ENCODE results near the gene FAM118A.

The FAM118A gene

DNA sequence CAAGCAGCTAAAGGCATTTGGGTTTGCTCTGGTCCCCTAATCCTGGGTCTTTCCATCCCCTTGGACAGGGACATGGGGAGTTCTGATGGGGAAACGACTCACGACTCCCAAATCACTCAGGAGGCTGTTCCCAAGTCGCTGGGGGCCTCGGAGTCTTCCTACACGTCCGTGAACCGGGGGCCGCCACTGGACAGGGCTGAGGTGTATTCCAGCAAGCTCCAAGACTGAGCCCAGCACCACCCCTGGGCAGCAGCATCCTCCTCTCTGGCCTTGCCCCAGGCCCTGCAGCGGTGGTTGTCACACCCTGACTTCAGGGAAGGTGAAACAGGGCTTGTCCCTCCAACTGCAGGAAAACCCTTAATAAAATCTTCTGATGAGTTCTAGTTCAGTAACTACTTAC, 14.2 kb upstream of the FAM118A start:
- TF ChIP-seq, protein P1, sequence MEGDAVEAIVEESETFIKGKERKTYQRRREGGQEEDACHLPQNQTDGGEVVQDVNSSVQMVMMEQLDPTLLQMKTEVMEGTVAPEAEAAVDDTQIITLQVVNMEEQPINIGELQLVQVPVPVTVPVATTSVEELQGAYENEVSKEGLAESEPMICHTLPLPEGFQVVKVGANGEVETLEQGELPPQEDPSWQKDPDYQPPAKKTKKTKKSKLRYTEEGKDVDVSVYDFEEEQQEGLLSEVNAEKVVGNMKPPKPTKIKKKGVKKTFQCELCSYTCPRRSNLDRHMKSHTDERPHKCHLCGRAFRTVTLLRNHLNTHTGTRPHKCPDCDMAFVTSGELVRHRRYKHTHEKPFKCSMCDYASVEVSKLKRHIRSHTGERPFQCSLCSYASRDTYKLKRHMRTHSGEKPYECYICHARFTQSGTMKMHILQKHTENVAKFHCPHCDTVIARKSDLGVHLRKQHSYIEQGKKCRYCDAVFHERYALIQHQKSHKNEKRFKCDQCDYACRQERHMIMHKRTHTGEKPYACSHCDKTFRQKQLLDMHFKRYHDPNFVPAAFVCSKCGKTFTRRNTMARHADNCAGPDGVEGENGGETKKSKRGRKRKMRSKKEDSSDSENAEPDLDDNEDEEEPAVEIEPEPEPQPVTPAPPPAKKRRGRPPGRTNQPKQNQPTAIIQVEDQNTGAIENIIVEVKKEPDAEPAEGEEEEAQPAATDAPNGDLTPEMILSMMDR (IDR thresholded peaks at IDR 0.05; ENCODE audit: low read depth, low read length) = no peak
- no peak overlapping the region for H3K4me3 ChIP-seq (ENCODE audit: low read depth, low read length)

DNA sequence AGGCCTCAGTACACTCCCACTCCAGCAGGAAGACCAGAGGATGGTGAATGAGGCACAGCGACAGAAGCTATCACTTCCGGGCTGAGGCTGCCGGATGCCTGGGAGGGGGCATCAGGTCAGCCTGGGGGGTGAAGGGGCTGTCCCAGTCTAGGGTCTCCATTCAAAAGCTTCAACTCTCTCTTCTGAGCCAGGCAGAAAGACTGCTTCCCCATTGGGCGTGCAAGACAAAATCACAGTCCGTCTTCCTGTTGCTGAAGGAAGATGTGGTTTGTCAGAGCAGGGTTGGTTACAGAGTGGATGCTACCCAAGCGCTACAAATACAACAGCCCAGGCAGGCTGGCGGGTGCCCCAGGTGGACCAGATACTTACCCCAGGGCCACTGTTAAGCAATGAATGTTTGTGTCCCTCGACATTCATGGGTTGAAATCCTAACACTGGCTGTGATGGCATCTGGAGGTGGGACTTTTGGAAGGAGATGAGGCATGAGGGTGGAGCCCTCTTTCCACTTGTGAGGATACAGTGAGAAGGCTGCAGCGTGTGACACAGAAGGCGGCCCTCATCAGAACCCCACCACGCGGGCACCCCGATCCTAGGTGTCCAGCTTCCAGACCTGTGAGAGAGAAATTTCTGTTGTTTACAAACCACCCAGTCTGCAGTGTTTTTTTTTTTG, 13.0 kb upstream of the FAM118A start:
- TF ChIP-seq, protein P1 (IDR thresholded peaks at IDR 0.05; ENCODE audit: low read depth, low read length) = no peak

DNA sequence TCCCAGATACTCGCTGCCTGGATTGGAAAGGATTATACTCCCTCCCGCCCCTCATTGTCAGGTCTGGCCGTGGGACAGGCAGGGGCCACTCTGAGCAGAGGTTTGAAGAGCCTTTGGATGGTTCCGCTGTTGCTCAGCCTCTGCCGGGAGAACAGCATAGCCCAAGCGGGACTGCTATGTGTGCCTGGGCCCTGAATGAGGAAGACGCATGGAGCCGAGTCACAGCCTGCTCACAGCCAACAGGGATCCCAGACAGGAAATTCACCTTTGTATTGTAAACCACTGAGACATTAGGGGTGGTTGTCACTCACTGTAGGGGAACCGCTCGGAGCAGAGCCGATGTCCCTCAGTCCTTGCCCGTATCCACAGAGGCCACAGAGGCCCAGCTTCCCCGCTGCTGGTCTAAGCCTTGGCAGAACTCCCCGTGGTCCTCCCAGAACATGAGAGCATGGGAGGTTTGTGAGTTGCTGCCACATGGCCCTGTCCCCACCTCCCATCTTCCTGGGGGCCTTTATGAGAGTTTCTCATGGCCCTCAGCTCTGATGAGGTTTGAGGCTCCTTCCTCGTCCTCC, 10.7 kb upstream of the FAM118A start:
- no peak overlapping the region for H3K4me3 ChIP-seq (ENCODE audit: low read depth, low read length)
- TF ChIP-seq, protein P1 (IDR thresholded peaks at IDR 0.05; ENCODE audit: low read depth, low read length) = no peak

More for the DNA sequence above, 13.0 kb upstream of the FAM118A start:
- H3K4me3 ChIP-seq (ENCODE audit: low read depth, low read length) = no peak overlapping the region

DNA sequence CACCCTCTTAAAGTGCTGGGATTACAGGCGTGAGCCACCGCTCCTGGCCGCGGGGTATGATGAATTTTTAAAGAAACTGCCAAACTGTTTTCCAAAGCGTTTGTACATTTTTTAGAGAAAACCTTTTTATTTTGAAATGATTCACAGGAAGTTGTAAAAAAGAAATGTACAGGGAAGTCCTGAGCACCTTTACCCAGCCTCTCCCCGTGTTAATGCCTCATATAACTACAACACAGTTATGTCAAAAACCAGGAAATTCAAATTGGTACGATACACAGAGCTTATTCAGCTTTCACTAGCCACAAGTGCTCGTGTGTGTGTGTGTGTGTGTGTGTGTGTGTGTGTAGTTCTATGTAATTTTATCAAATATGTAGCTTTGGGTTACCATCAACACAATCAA, 7.0 kb upstream of the FAM118A start:
- TF ChIP-seq, protein P1 (IDR thresholded peaks at IDR 0.05; ENCODE audit: low read depth, low read length) = no peak
- H3K4me3 ChIP-seq (ENCODE audit: low read depth, low read length) = no peak overlapping the region

DNA sequence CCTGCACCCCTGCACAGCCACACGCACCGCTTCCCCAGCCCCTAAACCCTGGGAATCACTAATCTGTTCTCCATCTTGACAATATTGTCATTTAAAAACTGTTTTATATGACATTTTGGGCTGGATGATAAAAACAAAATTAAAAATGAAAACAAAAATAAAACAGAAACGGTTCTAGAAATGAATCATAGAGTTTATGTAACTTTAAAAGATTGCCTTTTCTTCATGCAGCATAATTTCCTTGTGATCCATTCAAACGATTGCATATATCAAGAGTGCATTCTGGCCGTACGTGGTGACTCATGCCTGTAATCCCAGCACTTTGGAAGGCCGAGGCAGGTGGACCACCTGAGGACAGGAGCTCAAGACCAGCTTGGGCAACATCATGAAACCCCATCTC, 6.6 kb upstream of the FAM118A start:
- TF ChIP-seq, protein P1 (IDR thresholded peaks at IDR 0.05; ENCODE audit: low read depth, low read length) = no peak
- no peak overlapping the region for H3K4me3 ChIP-seq (ENCODE audit: low read depth, low read length)

DNA sequence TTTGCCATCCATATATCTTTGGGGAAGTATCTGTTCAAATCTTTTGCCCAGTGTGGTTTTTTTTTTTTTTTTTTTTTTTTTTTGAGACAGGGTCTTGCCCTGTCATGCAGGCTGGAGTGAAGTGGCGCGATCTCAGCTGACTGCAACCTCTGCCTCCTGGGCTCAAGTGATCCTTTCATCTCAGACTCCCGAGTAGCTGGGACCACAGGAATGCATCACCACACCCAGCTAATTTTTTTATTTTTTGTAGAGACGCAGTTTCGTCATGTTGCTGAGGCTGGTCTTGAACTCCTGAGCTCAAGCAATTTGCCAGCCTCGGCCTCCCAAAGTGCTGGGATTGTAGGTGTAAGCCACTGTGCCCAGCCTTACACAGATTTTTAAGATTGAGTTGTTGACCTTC, 4.8 kb upstream of the FAM118A start:
- no peak overlapping the region for H3K4me3 ChIP-seq (ENCODE audit: low read depth, low read length)
- TF ChIP-seq, protein P1 (IDR thresholded peaks at IDR 0.05; ENCODE audit: low read depth, low read length) = no peak

DNA sequence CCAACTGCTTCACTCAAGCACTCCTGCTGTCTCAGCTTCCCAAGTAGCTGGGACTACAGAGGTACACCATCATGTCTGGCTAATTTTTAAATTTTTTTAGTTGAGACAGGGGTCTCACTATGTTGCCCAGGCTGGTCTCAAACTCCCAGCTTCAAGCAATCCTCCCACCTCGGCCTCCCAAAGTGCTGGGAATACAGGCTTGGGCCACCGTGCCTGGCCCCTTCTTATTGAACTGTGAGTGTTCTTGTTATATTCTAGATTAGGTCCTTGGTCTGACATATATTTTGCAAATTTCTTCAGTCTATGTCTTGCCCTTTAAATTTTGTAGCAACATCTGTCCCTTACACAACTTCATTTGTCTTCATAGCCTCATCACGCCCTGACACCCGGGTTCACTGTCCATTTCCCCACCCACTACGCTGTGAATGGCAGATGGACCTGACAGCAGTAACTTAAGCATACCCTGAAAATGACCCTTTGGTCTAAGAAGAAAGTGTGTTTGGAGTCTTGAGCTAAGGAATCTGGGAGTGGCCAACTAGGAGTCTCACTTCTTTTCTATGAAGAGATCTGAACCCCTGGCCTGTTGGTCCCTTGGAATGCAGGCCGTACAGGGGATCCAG, 4.2 kb upstream of the FAM118A start:
- TF ChIP-seq, protein P1 (IDR thresholded peaks at IDR 0.05; ENCODE audit: low read depth, low read length) = no peak
- H3K4me3 ChIP-seq (ENCODE audit: low read depth, low read length) = no peak overlapping the region

Data from WI38 (cell line).